NCI-H1436 treated with DMSO at 0.1 percent for 48 hours (cell line): ENCODE data around the gene INTS2.
"Not testable (repeated sequence)": the region's sequence is repeated elsewhere in the genome, so short reads cannot be mapped to it uniquely, and the experiment has no call there.

Source experiments
- DNase-seq: peaks from one replicate; lab custom pipeline; 2025; lab: John Stamatoyannopoulos, UW

INTS2 gene

GRCh38 chr17:61847659-61848058 lies 80.1 kb downstream of the INTS2 start:
- no peak for DNase-seq

- no peak for DNase-seq
These were observed 80.9 kb downstream of the INTS2 start for GRCh38 chr17:61846761-61847375.

GRCh38 chr17:61846088-61846487 lies 81.7 kb downstream of the INTS2 start:
- no peak for DNase-seq

- no peak for DNase-seq
These were observed 84.3 kb downstream of the INTS2 start for GRCh38 chr17:61843435-61843834.

GRCh38 chr17:61842899-61843298 lies 84.9 kb downstream of the INTS2 start:
- no peak for DNase-seq

- no peak for DNase-seq
These were observed 88.4 kb downstream of the INTS2 start for GRCh38 chr17:61839300-61839786.

GRCh38 chr17:61837175-61838051 lies 90.4 kb downstream of the INTS2 start:
- DNase-seq = no peak

GRCh38 chr17:61836266-61837174 lies 91.3 kb downstream of the INTS2 start:
- no peak for DNase-seq

GRCh38 chr17:61835606-61836005 lies 92.2 kb downstream of the INTS2 start:
- DNase-seq = no peak

GRCh38 chr17:61834610-61835009 lies 93.2 kb downstream of the INTS2 start:
- DNase-seq = no peak

GRCh38 chr17:61833536-61834193 lies 94.1 kb downstream of the INTS2 start:
- no peak for DNase-seq

- DNase-seq = no peak
These were observed 95.3 kb downstream of the INTS2 start for GRCh38 chr17:61832463-61832862.

- DNase-seq = no peak
These were observed 96.7 kb downstream of the INTS2 start for GRCh38 chr17:61831099-61831498.

GRCh38 chr17:61828694-61829093 lies 99.1 kb downstream of the INTS2 start:
- no peak for DNase-seq

- DNase-seq = no peak
These were observed 100.0 kb downstream of the INTS2 start for GRCh38 chr17:61827649-61828395.

GRCh38 chr17:61826866-61827265 lies 100.9 kb downstream of the INTS2 start:
- not testable (repeated sequence) for DNase-seq

GRCh38 chr17:61826198-61826597 lies 101.6 kb downstream of the INTS2 start:
- DNase-seq = not testable (repeated sequence)

- DNase-seq = no peak
These were observed 102.2 kb downstream of the INTS2 start for GRCh38 chr17:61825448-61826137.

GRCh38 chr17:61822326-61823285 lies 105.2 kb downstream of the INTS2 start:
- no peak for DNase-seq
